ENCODE results near the gene CPEB4.

DNA sequence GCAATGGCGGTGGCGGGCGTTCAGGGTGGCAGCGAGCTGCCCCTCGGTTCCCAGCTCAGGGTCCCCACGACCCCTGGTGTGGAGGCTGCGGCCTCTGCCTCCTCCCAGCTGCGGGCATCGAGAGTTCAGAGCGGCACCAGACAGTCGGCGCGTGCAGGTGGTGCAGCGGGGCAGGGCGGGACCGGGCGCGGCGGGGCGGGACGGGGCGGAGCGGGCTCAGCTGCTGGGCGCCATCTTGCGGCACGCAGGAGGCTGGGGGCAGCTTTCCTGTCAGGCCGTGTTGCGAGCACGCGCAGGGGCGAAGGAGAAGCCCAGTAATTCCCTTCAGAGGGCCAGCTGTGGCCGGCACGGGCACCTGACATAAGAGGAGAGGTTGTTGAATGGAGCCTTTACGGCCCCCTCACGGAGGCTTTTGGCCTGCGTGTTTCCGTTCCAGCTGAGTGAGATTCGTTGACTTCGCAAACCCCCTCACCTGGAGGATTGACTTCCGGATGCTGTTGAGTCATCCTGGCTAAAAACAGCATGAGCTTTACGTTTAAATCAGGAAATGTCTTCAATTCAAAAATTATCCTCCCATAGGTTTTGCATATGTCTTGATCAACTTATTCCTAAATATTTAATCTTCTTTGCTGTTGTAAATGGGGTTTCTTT is 101.4 kb downstream of the CPEB4 start:
- TF ChIP-seq, protein P1, sequence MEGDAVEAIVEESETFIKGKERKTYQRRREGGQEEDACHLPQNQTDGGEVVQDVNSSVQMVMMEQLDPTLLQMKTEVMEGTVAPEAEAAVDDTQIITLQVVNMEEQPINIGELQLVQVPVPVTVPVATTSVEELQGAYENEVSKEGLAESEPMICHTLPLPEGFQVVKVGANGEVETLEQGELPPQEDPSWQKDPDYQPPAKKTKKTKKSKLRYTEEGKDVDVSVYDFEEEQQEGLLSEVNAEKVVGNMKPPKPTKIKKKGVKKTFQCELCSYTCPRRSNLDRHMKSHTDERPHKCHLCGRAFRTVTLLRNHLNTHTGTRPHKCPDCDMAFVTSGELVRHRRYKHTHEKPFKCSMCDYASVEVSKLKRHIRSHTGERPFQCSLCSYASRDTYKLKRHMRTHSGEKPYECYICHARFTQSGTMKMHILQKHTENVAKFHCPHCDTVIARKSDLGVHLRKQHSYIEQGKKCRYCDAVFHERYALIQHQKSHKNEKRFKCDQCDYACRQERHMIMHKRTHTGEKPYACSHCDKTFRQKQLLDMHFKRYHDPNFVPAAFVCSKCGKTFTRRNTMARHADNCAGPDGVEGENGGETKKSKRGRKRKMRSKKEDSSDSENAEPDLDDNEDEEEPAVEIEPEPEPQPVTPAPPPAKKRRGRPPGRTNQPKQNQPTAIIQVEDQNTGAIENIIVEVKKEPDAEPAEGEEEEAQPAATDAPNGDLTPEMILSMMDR (IDR thresholded peaks at IDR 0.05): no peak
- TF ChIP-seq POLR2A (IDR thresholded peaks at IDR 0.05): no peak

Measured in esophagus squamous epithelium (tissue), 4 donors.